Measurements from ENCODE around the gene C5orf15.

DNA sequence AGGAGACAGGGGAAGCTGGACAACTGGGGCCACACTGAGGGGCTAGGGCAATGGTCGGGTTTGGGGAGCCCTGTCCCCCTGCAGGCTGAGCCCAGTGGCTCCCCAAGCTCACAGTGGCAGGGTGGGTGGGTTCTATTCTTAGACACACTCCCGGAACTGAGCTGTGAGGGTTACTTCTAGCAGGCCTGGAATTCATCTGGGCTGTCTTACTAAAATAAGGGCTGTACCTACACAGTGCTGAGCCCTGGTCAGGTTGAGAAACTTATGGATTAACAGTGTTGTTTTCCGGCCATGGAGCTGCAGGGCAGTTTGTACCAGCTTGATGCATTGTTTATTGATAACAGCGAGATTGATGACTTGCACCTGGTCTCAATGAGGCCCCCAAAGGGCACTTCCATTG is 58.8 kb downstream of the C5orf15 start:
- TF ChIP-seq POLR2AphosphoS5 (IDR thresholded peaks at IDR 0.05; ENCODE audit: borderline replicate concordance, low read depth, low read length) (no peak), FOXP2 (optimal IDR thresholded peaks at IDR 0.05; ENCODE audit: control extremely low read depth, extremely low read length, insufficient read depth) (no peak), EZH2 (IDR thresholded peaks at IDR 0.05) (no peak)
